ENCODE data around the gene TENT5A. TPM values are rescaled to one million over a fixed set of nuclear protein-coding genes. Genes with fewer than 3 reads are reported as not detected.
"Not testable (repeated sequence)": the region's sequence is repeated elsewhere in the genome, so short reads cannot be mapped to it uniquely, and the experiment has no call there.

The TENT5A gene
- total RNA-seq, 1 donor from 2014 or later, result 26.6 TPM

GRCh38 chr6:81750681-81751387, 1.6 kb downstream of the TENT5A start:
- DNase-seq (ENCODE audit: low spot score), result no peak

GRCh38 chr6:81750200-81750599, 2.3 kb downstream of the TENT5A start:
- DNase-seq (ENCODE audit: low spot score), result no peak

- DNase-seq (ENCODE audit: low spot score), result no peak
Measured at GRCh38 chr6:81749707-81750106, 2.8 kb downstream of the TENT5A start.

GRCh38 chr6:81748994-81749393, 3.5 kb downstream of the TENT5A start:
- DNase-seq (ENCODE audit: low spot score), result no peak

GRCh38 chr6:81747327-81747726, 5.2 kb downstream of the TENT5A start:
- DNase-seq (ENCODE audit: low spot score), result no peak

- no peak for DNase-seq (ENCODE audit: low spot score)
Measured at GRCh38 chr6:81744131-81744530, 8.3 kb downstream of the TENT5A start.

GRCh38 chr6:81743649-81744048, 8.8 kb downstream of the TENT5A start:
- DNase-seq (ENCODE audit: low spot score), result no peak

GRCh38 chr6:81741689-81742088, 10.8 kb downstream of the TENT5A start:
- no peak for DNase-seq (ENCODE audit: low spot score)

- DNase-seq (ENCODE audit: low spot score), result not testable (repeated sequence)
Measured at GRCh38 chr6:81740591-81740990, 11.9 kb downstream of the TENT5A start.

GRCh38 chr6:81739230-81740195, 13.0 kb downstream of the TENT5A start:
- no peak for DNase-seq (ENCODE audit: low spot score)

GRCh38 chr6:81736428-81736827, 16.1 kb downstream of the TENT5A start:
- DNase-seq (ENCODE audit: low spot score), result no peak

- no peak for DNase-seq (ENCODE audit: low spot score)
Measured at GRCh38 chr6:81735756-81736380, 16.6 kb downstream of the TENT5A start.

GRCh38 chr6:81734500-81735150, 17.9 kb downstream of the TENT5A start:
- no peak for DNase-seq (ENCODE audit: low spot score)

GRCh38 chr6:81734081-81734480, 18.4 kb downstream of the TENT5A start:
- DNase-seq (ENCODE audit: low spot score), result no peak

GRCh38 chr6:81731814-81732213, 20.7 kb downstream of the TENT5A start:
- DNase-seq (ENCODE audit: low spot score), result no peak

- peak; percentile 45 for DNase-seq (ENCODE audit: low spot score)
Measured at GRCh38 chr6:81727876-81728517, 24.5 kb downstream of the TENT5A start.

- DNase-seq (ENCODE audit: low spot score), result no peak
Measured at GRCh38 chr6:81725127-81725526, 27.4 kb downstream of the TENT5A start.

- no peak for DNase-seq (ENCODE audit: low spot score)
Measured at GRCh38 chr6:81722506-81723223, 29.8 kb downstream of the TENT5A start.

GRCh38 chr6:81720427-81720826, 32.1 kb downstream of the TENT5A start:
- DNase-seq (ENCODE audit: low spot score), result no peak

- DNase-seq (ENCODE audit: low spot score), result no peak
Measured at GRCh38 chr6:81718126-81718525, 34.4 kb downstream of the TENT5A start.

GRCh38 chr6:81714684-81715083, 37.8 kb downstream of the TENT5A start:
- no peak for DNase-seq (ENCODE audit: low spot score)

Data from mucosa of gallbladder (tissue), 1 donor.